22Rv1 (cell line): ENCODE results near the gene KCTD5.

Experiments
- CTCF ChIP-seq: fragments of 450-650 bp; IDR thresholded peaks from 2 replicates; pipeline ENCODE4 v1.5.1; 2017; ENCODE audit warnings: mild to moderate bottlenecking
- ZFX ChIP-seq: fragments of 450-650 bp; IDR thresholded peaks from 2 replicates; pipeline ENCODE4 v1.6.1; 2017; ENCODE audit warnings: antibody characterized with exemption, borderline replicate concordance

GRCh38 chr16:2699791-2700600 is 17.7 kb downstream of the KCTD5 start:
- TF ChIP-seq ZFX (no peak), CTCF (no peak)
